Mucosa of gallbladder (tissue), 1 donor: ENCODE data around the gene PITX2. TPM values are rescaled to one million over a fixed set of nuclear protein-coding genes. Genes with fewer than 3 reads are reported as not detected.

Source experiments
- DNase-seq: peaks from one replicate; pipeline ENCODE4 v3.0.0-alpha.2; 2020; ENCODE audit warnings: low spot score
- total RNA-seq: library from RNA; stranded (reverse); gene quantifications from one replicate; pipeline ENCODE4 v1.2.1, GENCODE V29; 2021
- donor health status: DM: no; HTN: no; CAD: no.

Gene PITX2
- total RNA-seq, 1 donor from 2014 or later: 4.2 TPM

DNA sequence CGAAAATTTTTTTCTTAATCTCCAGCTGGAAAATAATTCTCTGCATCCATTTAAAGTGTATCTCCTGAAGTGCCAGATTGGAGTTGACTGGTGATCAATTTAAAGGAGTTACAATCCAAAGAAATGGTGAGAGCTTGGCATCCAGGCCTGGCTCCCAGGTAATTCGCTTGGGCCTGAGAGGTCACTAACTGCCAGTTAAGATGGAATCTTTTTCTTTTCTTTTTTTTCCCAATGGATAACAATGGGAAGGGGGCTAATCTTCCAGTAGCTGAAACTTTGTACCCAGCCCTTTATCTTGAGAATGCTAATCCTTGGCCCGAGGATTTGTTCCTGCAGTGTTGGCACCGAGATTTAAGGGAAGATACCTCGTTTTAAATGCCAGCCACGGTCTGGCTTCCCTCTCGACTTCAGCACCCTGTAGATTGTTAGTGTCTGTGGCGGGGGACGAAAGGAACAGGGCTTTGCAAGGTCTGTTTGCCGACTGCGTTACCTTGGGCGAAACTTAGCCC, 13.3 kb upstream of the PITX2 start:
- no peak for DNase-seq

DNA sequence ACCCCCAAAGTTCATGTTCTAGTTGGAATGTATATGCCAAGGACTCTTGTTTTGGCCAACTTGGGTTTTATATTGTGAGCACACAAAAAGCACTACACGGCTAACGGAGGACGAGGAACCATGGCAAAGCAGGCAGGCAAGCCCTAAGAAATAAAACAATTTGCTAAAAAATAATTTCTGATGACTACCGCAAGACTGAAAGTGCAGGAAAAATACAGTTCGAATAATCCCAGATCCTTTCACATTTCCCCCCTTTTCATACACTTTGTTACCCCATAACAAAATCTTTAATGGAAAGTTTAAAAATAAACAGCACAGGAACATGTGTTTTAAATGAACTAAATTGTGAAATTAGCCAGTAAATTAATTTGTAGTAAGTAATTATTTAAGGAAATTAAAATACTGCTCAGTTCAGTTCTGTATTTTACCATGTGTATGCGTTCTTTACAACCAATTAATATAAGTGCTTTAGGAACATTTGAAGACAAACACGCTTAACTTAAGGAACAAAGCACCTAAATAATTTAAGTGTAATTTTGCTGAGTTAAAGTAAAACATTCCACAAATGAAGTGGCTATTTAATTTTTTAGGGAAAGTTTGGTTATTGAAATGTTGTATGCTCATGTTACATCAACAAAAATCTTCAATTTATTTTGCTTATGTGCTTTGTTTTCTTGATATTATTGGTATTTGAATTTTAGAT, 12.4 kb upstream of the PITX2 start:
- DNase-seq: no peak

DNA sequence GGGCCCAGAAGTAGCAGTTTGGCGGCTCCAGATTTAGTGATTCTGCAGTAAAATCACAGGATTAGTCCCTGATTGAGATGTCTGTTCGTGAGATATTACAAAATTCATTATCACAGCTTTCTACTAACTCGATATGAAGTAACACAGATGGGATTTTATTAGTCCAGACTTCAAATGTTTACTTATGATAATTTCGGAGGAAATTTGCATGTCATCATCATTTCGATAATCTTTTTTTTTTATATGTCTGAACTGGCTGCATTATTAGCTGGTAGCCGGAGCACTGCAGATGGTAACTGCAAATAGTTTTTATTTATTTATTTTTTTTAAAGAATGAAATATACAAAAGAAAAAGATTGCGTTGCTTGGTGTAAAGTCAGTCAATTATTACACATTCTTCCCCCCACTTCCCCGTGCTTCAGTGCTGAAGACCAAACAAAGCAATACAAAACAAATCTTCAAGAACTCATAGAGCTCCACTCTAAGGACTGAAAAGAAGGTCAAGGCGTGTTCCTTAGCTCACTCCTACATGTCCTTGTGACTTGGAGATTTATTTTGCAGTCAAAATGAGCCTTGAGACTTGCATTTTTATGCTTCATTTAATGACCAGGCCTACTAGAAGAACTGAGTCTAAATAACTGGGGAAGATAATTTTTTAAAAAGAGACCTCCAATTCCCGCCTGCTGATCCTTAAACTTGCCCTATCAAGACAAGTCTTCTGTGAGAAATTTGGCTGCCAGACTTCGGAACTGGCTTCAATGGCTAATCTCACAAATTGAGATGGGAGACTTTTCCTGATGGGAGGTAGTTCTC, 11.7 kb upstream of the PITX2 start:
- DNase-seq: no peak

DNA sequence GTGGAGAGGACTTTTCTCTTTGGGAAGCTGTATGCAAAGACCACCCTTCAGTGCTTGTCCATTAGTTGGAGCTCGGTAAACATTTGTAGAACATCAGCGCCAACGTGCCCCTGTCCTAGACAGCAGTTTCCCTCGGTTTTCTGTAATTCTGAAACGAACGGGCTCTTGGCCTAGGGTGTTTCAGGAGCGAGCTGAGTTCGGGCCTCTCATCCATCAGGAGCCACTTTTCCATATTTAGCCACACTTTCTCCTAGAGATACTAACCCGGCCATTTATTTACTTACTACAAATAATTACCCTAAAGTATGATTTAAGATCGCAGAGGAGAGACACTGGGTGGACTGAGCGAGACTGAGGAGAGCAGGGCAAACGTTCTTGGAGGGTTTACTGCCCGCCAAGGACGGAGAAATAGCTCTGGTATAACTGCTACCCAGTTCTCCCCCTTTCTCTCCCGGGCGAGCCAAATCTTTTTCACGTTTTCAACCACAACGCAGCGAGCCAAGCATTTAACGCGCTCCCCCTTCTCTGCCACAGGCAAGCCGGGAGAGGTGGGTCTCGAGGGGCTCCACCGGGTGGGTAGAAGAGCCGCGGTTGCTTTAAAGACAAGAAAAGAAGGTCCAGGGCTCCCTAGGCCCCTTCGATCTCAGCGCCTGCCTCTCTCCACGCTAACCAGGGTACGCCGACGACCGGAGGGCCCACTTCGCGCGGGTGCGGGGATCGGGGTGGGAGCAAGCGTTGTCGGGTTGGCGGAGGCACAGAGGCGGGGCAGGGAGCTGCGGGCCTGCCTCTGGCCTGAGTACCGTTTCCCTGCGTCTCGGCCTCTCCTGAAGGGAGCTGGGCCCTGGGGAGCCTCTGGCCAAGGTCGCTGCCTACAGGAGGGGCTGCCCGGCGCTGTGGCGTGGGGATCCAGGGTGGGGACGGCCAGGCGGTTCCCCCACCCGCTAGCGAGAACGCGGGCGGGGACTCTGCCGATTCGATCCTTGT, 10.8 kb upstream of the PITX2 start:
- DNase-seq: no peak

DNA sequence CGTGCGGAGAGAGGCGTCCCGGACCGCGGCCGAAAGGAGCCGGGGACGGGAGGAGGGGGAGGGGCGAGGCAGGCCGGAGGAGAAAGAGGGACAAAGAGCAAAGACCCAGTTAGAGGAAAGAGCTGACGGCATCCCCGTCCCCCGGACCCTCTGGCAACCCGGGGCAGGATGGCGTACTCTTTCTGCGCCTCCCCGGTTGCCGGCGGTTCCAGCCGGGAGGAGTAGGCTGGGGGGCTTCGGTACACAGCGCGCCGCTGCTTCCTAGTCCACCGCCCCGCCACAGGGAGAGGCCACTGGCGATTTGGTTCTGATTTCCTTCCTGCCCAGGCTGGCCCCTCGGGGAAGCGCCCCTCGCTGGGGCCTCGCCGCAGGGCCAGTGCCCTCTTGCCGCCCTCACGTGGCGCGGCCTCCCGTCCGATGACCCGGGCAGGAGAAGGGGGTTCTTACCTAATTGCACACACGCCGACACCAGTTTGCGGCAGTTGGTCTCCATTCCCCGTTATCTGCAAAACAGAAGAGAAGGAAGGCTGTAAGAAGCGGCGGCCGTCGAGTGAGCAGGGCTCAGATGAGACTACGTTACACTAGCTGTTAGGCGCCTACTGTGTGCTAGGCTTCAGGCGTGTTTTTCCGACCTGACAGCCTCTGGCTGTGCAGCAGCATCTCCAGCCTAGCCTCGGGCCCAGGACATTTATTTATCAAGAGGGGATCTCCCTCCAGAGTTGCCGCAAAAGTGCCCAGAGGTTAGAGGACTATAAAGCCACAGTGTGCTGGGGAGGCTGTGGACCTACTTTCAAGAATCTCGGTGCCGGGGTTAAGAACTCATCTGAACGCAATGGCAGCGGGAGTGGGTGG, 9.9 kb upstream of the PITX2 start:
- no peak for DNase-seq

DNA sequence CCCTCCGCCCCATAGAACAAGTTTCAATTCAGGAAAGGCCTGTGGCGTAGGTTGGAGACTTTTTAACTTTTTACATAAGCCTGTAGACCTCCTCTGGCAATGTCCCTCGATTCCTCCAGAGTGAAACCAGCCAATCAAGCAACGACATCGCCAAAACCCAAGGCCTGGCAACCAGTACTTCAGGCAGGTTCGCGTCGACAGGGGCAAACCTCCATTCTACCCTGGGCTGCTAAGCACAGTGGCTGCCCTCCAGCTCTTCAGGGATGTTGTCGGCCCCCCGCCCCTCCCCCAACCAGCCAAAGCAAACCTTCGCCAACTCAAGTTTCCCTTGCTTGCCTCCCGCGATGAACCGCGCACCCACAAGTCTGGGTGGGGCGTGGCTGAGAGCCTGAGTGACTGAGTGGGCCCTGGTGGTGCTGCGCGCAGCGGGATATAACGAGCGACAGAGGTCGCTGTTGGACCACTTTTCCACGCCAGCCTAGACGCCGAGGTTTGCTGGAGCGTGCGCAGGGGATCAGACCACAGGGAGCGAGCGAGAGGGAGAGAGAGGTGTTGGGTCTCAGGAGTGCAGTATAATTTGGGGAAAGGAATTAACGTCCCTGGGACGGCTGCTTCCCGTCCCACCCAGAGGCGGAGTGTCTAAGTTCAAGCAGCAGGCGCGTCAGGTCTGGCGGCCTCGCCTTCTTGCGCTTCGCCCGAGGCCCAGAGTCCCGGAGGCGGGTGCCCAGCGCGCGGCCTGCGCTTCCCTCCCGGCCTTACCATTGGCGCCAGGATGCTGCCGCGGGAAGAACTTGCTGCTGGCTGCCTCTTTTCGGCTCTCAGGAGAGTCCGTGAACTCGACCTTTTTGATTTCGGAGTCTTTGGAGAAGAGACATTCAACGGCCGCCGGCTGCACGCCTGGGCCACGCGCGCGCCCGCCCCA, 9.0 kb upstream of the PITX2 start:
- DNase-seq: peak; percentile 76

DNA sequence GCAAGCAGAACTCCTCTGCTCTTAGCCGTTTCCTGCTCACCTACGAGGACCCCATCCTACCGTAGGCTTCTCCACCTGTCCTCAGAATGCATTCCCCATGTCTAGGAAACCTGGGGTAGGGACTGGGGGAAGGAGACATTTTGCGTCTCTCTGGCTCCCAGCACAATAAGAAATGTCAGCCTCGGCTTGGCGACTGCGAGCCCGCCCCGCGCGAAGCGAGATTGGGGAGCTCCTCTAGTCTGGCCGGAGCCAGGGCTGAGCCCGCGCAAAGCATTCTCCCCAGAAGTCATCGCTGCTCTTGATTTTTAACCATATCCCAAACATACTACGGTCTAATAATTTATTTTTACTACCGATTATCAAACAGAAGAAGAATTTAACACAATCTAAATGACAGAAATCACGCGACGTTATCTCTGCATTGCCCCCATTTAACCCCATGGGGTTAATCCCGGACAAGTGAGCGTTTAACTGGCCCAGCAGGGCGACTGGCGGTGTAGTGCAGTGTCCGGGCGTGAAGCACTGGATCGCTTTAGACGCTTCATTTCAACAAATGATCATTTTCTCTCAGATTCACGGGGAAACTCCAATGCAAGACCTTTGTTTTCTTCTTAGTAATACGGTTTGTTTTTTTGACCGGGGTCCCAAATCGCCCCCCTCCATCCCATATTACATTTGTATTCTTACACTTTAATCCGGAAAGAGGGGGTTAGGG, 8.0 kb upstream of the PITX2 start:
- no peak for DNase-seq

DNA sequence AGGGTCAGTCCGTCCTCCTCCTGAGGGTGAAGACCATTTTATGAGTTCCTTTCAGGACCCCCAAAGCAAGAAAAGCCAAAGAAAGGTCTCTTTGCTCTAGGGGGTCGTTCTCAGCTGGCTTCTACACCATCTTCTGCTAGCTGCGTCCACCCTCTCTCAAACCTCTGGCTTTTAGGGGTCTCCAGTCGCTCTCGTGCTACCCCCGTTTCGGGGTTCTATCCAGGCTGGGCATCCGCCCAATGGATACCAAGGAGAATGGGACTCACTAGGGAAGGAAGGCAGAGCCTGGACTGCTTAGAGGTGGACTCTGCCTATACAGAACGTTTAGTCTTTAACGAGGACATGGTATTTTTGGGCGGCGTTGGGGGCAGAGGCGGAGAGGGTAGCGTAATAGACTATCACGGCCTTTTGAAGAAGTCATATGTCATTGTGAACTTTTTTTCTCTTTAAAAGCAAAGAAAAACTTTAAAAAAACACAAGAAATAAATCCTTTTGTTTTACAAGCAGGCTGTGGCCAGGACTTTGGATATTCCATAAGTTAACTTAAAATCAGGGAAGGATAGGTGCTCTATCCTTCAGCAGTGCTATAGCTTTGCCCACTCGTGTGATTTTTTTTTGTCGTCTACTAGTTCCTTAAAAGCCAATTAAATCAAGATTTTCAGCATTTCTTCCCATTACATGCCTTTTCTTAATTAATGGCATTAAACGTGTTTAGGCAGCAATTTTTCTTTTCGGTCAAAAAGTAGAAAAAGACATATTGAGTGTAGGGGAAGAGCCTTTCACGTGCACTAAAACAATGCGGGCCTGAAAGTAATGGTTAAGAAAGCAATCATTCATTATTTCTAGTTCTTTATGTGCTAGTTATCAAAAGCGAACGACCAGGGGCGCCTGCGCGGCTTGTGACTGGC, 7.2 kb upstream of the PITX2 start:
- DNase-seq: no peak

DNA sequence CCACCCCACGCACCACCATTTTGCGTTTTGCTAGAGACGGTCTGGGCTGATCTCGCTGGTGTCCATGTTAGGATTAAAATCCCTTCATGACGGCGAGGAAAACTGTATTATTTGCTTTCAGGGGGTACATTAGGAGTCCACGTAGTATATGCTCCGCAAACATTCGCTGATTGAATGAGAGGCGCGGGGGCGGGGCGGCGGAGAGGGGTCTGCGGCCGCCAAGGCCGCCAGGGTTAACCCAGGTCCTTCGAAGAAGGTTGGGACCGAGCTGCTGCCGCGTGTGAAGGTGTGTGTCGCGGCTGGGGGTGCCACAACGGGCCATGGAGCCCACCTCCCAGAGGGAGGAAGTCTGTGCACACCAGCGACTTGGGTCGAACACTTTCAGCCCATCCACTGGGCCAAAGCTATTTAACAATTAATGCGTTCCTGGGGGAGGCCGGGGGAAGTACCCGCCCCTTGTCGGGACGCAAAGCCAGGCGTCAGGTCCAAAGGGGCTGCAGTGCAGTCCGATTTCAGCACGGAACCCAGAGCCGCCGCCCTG, 6.4 kb upstream of the PITX2 start:
- no peak for DNase-seq

DNA sequence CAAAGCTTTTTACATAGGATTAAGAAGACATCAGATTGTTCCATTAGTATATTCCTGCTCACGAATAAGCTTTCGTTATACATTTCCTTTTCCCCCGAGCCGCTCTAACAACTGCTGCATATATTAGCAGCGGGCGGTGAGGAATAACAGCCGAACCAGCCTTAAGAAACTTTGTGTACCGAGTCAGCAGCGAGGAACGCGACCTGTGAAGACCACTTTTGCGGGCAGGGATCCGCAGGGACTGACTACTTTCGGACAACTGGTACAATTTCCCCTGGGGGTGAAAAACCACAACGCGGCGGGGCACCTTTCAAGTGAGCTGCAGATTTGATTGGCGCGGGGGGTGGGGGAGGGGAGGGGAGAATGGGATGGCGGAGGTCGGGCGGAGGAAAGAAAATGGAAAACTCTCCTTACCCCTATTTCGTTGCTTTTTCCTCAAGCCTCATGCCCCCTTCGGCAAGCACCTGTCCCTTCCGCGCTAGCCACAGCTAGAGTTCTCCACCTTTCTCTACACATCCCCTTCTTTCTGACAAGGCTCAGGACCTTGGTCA, 5.9 kb upstream of the PITX2 start:
- no peak for DNase-seq

DNA sequence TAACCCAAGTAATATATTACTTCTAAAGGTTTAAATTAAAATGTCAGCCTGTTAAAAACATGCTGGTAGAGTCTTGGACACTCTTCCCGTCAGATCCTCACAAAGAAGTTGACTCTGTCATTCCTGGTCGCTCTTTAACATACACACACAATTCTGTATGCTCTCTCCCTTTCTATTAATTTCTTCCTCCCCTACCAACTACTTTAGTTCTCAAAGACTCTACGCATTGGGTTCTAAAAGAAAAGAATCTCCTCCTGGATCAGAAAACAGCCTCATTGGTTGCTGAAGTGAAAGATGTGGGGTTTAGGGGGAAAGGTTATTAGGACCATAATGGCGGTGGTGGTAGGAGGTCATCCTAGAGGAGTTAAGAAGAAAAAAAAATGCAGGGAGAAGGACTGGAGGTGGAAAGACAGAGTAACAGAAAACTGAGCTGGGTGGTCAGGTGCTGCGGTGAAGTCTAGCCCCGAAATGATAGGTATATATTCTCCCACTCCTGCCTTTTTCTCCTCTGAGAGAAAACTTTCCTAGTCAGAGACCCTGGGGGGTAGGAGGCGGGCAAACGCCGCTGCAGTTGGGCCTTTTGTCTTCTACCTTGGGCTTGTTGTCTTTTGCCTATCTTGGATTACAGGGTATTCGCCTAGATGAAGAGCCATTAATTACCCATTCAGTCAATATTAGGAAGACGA, 5.2 kb upstream of the PITX2 start:
- no peak for DNase-seq

DNA sequence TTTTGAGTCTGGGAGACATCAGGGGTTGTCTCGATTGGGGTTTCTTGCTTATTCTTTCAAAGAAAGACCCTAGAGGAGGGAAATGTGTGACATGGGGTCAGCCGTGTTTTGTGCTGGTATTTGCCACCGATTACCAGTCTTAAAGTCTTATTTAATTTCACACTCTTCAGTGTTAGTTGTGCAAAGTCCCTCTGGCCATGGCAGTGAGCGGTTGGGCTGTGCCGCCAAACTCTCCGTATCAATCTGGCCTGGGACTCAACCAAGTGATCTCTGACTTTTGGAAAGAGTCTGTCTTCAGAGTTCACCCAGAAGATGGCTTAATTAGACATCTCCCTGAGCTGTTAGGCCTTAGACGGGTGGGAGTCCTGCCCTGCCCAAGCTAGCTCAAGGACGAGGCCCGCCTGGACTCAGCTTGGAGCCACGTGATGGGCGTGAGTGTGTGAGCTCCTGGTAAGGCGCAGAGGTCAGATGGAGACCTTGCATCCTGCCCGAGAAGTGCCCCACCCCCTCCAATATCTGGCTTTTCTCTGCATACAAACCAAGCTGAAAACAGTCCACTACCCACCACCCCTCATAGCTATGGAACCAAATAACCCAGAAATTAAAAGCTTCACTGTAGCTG, 3.8 kb upstream of the PITX2 start:
- no peak for DNase-seq

DNA sequence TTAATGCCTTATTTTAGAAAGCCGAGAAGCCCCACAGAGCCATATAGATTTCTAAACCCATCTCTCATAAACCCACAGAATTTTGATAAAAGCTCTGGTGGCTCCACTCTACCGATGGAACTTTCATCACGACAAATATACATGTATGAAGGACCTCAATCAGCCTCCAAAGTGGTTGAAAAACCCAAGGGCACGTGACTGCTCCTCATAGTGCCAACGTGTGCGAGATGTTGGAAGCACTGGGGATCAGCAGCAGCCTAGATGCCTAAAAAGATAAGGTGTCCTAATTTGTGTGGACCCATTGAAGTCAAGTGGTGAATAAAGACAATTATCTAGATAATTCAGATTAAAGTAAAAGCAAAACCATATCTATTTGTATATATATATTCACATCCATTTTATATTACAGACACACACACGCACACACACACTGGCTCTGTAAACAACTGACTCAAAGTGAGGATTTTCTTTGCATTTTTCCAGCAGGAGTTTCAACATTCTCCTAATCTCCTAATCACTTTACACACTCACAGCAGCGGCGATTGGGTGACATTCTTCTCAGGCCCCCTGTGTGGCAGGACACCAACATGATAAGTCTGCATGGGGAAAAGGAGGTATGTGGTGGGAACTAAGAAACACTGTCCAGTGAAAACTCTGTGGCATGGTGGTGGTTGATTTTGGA, 2.8 kb upstream of the PITX2 start:
- DNase-seq: no peak

DNA sequence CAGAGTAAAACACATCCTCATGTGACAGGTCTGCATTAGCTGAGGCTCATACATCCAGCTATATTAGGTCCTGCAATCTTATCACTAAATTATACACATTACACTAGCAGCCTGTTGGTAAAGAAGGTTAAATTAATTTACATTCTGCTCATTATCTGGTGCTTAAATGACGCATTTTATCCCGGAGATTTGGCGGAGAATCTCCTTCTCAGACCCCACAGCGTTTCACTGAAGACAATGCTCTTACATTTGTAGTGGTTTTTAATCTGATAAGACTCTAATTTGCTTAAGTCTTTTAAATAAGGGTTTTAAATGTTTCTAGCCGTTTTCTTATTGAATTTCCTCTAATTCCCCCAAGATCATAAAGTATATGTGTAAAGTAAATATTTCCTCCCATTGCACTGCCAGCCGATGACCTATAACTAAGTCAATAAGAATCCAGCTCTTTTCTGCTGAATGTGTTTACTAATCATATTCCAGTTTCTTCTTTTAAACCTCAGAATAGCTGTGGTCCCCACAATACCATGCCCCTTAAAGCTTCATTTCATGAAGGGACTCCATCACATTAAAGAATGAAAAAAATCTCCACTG, 2.1 kb upstream of the PITX2 start:
- no peak for DNase-seq

DNA sequence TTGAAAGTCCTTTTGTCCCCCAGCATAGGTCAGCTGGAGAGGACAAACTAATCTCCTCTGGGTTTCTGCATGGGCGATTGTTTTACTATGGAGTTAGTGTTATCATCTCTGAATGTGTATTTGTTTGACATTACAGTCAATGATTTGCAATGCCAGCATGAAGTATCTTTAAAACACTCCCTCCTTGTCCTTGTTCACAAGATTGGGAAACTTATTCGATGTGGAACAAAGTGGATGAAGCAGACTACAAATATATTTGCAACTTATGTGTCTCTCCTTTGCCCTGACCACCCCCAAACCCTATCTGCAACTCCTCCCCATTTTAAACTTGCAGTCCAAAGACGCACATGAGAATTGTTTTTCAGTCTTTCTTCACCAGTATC, 1.5 kb upstream of the PITX2 start:
- DNase-seq: no peak
